ENCODE results near the gene MARCHF3. TPM values are rescaled to one million over a fixed set of nuclear protein-coding genes. Genes with fewer than 3 reads are reported as not detected.

The MARCHF3 gene
- total RNA-seq, 4 donors from 2014 or later = 1.9 to 5.3 (median 2.5) TPM

DNA sequence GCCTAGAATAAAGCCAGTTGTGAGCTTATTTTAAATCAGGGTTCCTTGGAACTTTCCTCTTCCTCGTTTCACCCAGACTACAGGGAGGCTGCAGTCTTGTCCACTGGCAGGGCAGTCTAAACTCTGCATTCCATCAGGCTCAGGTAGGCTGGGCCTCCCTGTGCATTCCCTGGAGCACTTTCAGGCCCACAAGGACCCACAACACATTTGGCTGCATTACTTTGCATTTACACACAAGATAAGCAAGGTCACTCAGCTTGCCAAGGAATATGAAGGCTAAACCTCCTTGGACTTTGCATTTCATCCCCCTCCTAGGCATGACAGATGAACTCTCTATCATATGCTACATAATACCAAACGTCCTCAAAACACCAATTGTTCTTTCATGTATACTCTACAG is 104.2 kb downstream of the MARCHF3 start:
- H3K27me3 ChIP-seq = no peaks in the 10 kb centered on the region
- no peaks in the 10 kb centered on the region for H3K4me1 ChIP-seq
- DNase-seq = no peak
- no peaks in the 10 kb centered on the region for H3K36me3 ChIP-seq
- intact Hi-C loops (cut with DNase I) = no loop called here
- no peak overlapping the region for H3K4me3 ChIP-seq
- no peaks in the 10 kb centered on the region for H3K9me3 ChIP-seq
- H3K27ac ChIP-seq = no peak overlapping the region
- 37 to 69% methylated on average over 2 of the region's 2 CpGs for WGBS, 2 donors
- TF ChIP-seq POLR2A (IDR thresholded peaks at IDR 0.05) (no peak), CTCF (IDR thresholded peaks at IDR 0.05) (no peak)

GRCh38 chr5:126925482-126925881 is 104.9 kb downstream of the MARCHF3 start:
- TF ChIP-seq POLR2A (IDR thresholded peaks at IDR 0.05) (no peak), CTCF (IDR thresholded peaks at IDR 0.05) (no peak)

DNA sequence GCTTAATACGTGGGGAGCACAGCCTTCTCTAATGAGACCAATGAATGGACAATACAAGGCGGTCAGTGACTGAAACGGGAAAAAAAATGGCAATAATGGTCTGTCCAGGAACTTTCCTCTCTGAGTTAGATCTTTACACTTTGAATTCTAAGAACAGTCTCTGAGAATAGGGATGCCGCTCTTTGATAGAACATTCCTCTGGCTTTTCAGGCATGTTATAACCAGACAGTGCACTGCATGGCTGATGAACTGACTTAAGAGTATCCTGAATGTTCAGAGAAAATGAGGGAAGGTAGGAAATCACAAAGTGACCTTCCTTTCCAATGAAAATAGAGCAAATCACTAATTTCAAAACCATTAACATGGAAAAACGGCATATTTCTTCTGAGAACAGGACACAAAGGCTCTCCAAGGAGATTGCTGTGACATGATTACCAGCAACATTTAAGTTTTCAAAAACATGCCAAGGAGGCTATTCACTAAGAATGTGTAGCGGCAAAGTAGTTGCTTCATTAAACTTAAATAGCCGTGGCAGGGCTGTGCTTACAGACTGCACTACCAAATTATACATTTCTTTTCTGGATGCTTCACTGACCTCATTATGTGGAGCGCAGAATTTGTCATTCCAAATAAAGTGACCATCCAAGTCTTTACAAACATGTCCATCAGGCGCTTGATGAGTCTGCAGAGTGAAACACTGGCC is 105.9 kb downstream of the MARCHF3 start:
- 80 to 89% methylated on average over 9 of the region's 9 CpGs for WGBS, 2 donors

More at GRCh38 chr5:126925482-126925881, 104.9 kb downstream of the MARCHF3 start:
- Histone ChIP-seq H3K36me3 (no peaks in the 10 kb centered on the region), H3K4me3 (no peak overlapping the region), H3K27me3 (no peaks in the 10 kb centered on the region), H3K4me1 (no peaks in the 10 kb centered on the region), H3K27ac (no peak overlapping the region), H3K9me3 (no peaks in the 10 kb centered on the region)
- intact Hi-C loops (cut with DNase I) = no loop called here
- no peak for DNase-seq
- WGBS, 2 donors = 65 to 85% methylated on average over 3 of the region's 3 CpGs

GRCh38 chr5:126921241-126922091 is 108.9 kb downstream of the MARCHF3 start:
- H3K9me3 ChIP-seq = no peaks in the 10 kb centered on the region
- WGBS, 2 donors = 77 to 93% methylated on average over 8 of the region's 9 CpGs
- no peak for DNase-seq
- intact Hi-C loops (cut with DNase I) = no loop called here
- H3K27ac ChIP-seq = no peak overlapping the region
- no peak for TF ChIP-seq POLR2A (IDR thresholded peaks at IDR 0.05)
- TF ChIP-seq CTCF (IDR thresholded peaks at IDR 0.05) = no peak
- H3K27me3 ChIP-seq = no peaks in the 10 kb centered on the region
- H3K4me1 ChIP-seq = peaks cover 0 to 9% (median 0%) of the 10 kb centered on the region in 3 donors
- no peaks in the 10 kb centered on the region for H3K36me3 ChIP-seq
- H3K4me3 ChIP-seq = no peak overlapping the region

More for the DNA sequence above, 105.9 kb downstream of the MARCHF3 start:
- H3K4me3 ChIP-seq = no peak overlapping the region
- H3K36me3 ChIP-seq = no peaks in the 10 kb centered on the region
- no peak for TF ChIP-seq POLR2A (IDR thresholded peaks at IDR 0.05)
- TF ChIP-seq CTCF (IDR thresholded peaks at IDR 0.05) = no peak
- H3K9me3 ChIP-seq = no peaks in the 10 kb centered on the region
- no peak for DNase-seq
- H3K4me1 ChIP-seq = no peaks in the 10 kb centered on the region
- intact Hi-C loops (cut with DNase I) = no loop called here
- H3K27ac ChIP-seq = no peak overlapping the region
- no peaks in the 10 kb centered on the region for H3K27me3 ChIP-seq

DNA sequence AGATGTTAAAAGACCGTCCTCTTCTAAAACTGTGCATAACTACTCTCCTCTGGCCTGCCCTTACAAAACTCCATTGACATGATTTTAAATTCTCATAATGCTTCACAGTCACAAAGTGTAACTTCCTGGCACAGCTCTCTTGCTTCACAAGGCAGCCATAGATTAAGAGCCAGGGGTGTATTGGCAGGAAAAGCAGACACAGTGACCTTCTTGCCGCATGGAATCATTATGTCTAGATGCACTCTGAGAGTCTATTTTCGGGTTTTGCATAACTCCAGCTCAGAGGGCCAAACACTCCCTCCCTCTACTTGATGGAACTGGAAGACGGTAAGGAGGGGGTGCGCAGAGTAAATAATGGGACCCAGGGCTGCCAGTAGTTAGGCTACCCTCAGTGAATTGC is 110.1 kb downstream of the MARCHF3 start:
- no peak overlapping the region for H3K4me3 ChIP-seq
- intact Hi-C loops (cut with DNase I) = no loop called here
- TF ChIP-seq POLR2A (IDR thresholded peaks at IDR 0.05) (no peak), CTCF (IDR thresholded peaks at IDR 0.05) (no peak)
- 60 to 68% methylated on average over 5 of the region's 5 CpGs for WGBS, 2 donors
- DNase-seq = no peak
- H3K27ac ChIP-seq = no peak overlapping the region
- H3K36me3 ChIP-seq = no peaks in the 10 kb centered on the region
- no peaks in the 10 kb centered on the region for H3K27me3 ChIP-seq
- H3K9me3 ChIP-seq = no peaks in the 10 kb centered on the region
- peaks cover 0 to 9% (median 0%) of the 10 kb centered on the region in 3 donors for H3K4me1 ChIP-seq
